ENCODE results near the gene EPHA5.

EPHA5 gene

DNA sequence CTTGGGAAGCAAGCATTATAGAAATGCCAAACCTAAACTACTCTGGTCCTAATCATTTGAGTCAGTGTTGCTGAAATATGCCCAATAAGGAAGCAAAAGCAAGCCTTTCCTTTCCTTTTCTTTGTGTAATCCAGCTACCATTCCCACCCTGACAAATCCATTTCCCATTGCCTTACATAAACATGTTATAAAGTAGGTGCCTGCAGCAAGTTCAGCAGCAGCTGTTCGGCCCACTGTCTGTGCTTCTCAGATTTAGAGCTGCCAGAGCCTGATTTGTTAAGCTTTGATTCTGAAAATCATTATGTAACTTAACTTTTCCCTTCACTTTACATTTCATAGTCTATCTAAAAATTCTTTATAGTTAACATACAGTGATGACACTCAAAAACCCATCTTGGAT, 148.6 kb downstream of the EPHA5 start:
- in situ Hi-C loops (cut with HindIII; ENCODE audit: low pct_unique_long_range_greater_than_20kb, low sequenced_read_pairs) = no loop called here
- TF ChIP-seq JUND (IDR thresholded peaks at IDR 0.05; ENCODE audit: low read depth) = no peak
- DNase-seq (ENCODE audit: low read depth in 1 of 2, low spot score in 1 of 2) = no peak

GRCh38 chr4:65515646-65516045, 154.6 kb downstream of the EPHA5 start:
- no peak for TF ChIP-seq JUND (IDR thresholded peaks at IDR 0.05; ENCODE audit: low read depth)
- no peak for DNase-seq (ENCODE audit: low read depth in 1 of 2, low spot score in 1 of 2)

DNA sequence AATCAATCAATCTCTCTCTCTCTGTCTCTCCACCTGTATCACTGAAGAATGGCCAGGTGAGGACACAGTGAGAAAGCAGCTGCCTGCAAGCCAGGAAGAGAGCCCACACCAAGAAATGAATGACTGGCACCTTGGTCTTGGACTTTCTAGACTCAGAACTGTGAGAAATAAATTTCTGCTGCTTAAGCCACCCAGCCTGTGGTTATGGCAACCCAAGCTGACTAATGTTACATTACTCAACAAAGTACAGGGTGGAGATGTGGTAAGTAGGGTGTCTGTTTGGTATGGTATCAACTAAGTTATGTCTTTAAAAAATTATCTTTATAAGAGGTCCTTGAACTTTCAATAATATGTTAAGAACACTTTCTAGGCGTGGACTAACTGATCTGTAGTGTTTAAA, 159.3 kb downstream of the EPHA5 start:
- DNase-seq (ENCODE audit: low read depth in 1 of 2, low spot score in 1 of 2) = no peak
- TF ChIP-seq JUND (IDR thresholded peaks at IDR 0.05; ENCODE audit: low read depth) = no peak
- in situ Hi-C loops (cut with HindIII; ENCODE audit: low pct_unique_long_range_greater_than_20kb, low sequenced_read_pairs) = no loop called here

More at GRCh38 chr4:65515646-65516045, 154.6 kb downstream of the EPHA5 start:
- in situ Hi-C loops (cut with HindIII; ENCODE audit: low pct_unique_long_range_greater_than_20kb, low sequenced_read_pairs) = no loop called here

GRCh38 chr4:65508168-65508567, 162.1 kb downstream of the EPHA5 start:
- no peak for DNase-seq (ENCODE audit: low read depth in 1 of 2, low spot score in 1 of 2)
- in situ Hi-C loops (cut with HindIII; ENCODE audit: low pct_unique_long_range_greater_than_20kb, low sequenced_read_pairs) = no loop called here
- no peak for TF ChIP-seq JUND (IDR thresholded peaks at IDR 0.05; ENCODE audit: low read depth)

GRCh38 chr4:65502131-65502701, 168.1 kb downstream of the EPHA5 start:
- no peak for TF ChIP-seq JUND (IDR thresholded peaks at IDR 0.05; ENCODE audit: low read depth)
- DNase-seq (ENCODE audit: low read depth in 1 of 2, low spot score in 1 of 2) = peak in 1 of 2 experiments; percentile 19
- in situ Hi-C loops (cut with HindIII; ENCODE audit: low pct_unique_long_range_greater_than_20kb, low sequenced_read_pairs) = no loop called here

DNA sequence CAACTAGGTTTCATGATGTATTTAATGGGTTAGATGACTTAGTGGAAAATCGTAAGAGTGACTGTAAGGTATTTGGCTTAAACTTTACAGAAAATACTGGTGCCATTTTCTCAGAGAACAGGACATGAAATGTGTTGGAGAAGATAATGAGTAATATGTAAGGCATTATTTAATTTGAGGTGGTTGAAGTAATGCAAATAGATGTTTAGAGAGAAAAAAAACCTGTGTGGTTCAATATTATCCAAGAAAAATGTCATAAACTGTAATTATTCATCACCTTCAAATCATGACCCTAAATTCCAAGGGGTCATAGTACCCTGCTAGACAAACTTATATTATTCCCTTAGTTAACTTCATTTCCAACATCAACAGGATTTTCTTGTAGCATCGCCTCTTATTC, 171.7 kb downstream of the EPHA5 start:
- TF ChIP-seq JUND (IDR thresholded peaks at IDR 0.05; ENCODE audit: low read depth) = no peak
- no peak for DNase-seq (ENCODE audit: low read depth in 1 of 2, low spot score in 1 of 2)
- in situ Hi-C loops (cut with HindIII; ENCODE audit: low pct_unique_long_range_greater_than_20kb, low sequenced_read_pairs) = no loop called here

DNA sequence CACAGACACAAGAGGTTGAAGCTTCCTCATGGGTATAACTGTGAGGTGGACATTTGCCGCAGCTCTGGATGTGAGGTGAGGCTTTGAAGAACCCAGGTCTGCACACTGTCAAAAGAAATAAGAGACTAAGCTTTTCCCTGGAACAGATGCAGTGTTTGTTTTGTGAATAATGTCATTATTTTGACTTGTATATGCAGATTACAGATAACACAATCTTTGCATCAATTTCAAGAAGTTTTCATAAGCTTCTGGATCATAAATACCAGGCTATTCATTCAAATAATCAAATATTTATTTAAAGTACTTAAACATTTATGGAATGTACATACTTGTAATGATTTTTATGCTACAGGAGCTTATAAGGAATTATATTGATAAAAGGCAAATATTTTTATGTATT, 174.8 kb downstream of the EPHA5 start:
- in situ Hi-C loops (cut with HindIII; ENCODE audit: low pct_unique_long_range_greater_than_20kb, low sequenced_read_pairs) = no loop called here
- no peak for DNase-seq (ENCODE audit: low read depth in 1 of 2, low spot score in 1 of 2)

DNA sequence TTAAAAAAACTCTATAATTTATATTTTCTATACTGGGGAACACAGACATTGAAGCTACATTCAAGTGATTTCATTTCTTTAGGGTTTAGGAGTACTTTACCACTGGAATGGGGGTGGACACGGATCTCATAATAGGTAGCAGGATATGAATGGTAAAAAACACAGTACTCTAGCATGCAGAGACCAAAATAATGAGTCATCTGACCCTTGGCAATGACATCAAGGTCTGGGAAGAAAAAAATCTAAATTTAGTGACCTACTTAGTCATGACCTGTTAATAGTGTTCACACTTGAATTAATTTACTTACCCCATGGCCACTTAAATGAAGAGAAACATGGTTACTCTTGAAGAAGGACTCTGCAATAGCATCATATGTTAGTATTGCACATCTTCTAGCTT, 187.9 kb downstream of the EPHA5 start:
- in situ Hi-C loops (cut with HindIII; ENCODE audit: low pct_unique_long_range_greater_than_20kb, low sequenced_read_pairs) = no loop called here
- TF ChIP-seq JUND (IDR thresholded peaks at IDR 0.05; ENCODE audit: low read depth) = no peak
- no peak for DNase-seq (ENCODE audit: low read depth in 1 of 2, low spot score in 1 of 2)

More for the DNA sequence above, 174.8 kb downstream of the EPHA5 start:
- no peak for TF ChIP-seq JUND (IDR thresholded peaks at IDR 0.05; ENCODE audit: low read depth)

- DNase-seq (ENCODE audit: low read depth in 1 of 2, low spot score in 1 of 2) = no peak
- in situ Hi-C loops (cut with HindIII; ENCODE audit: low pct_unique_long_range_greater_than_20kb, low sequenced_read_pairs) = no loop called here
- no peak for TF ChIP-seq JUND (IDR thresholded peaks at IDR 0.05; ENCODE audit: low read depth)
Measured at GRCh38 chr4:65472531-65472930, 197.8 kb downstream of the EPHA5 start.

DNA sequence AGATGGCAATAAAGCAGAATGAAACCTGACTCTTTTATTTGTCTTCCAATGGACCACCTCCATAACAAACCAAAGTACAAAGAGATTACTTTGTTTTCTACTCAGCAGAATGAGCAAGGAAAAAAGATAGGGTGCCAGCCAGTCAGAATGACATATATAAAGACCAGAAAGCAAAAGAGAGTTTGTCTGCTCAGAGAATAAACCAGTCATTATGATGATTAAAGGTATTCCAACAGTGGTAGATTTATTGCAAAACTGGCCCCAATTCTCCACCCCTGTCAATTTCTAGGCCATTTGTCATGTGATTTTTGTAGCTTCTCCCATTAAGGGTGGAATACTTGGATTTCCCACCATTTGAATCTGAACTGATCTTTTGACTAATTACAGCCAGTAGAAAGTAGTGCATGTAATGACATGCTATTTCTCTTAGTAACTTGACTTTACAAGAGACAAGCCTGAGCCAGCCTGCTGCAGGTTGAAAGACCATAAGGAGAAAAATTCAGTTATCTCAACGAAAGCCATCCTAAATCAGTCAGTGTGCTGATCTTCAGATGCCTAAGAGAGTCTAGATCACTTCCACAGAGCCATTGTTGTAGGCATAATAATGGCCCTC, 203.1 kb downstream of the EPHA5 start:
- no peak for TF ChIP-seq JUND (IDR thresholded peaks at IDR 0.05; ENCODE audit: low read depth)
- in situ Hi-C loops (cut with HindIII; ENCODE audit: low pct_unique_long_range_greater_than_20kb, low sequenced_read_pairs) = no loop called here
- DNase-seq (ENCODE audit: low read depth in 1 of 2, low spot score in 1 of 2) = no peak

- no peak for DNase-seq (ENCODE audit: low read depth in 1 of 2, low spot score in 1 of 2)
- no peak for TF ChIP-seq JUND (IDR thresholded peaks at IDR 0.05; ENCODE audit: low read depth)
- in situ Hi-C loops (cut with HindIII; ENCODE audit: low pct_unique_long_range_greater_than_20kb, low sequenced_read_pairs) = no loop called here
Measured at GRCh38 chr4:65461781-65462180, 208.5 kb downstream of the EPHA5 start.

DNA sequence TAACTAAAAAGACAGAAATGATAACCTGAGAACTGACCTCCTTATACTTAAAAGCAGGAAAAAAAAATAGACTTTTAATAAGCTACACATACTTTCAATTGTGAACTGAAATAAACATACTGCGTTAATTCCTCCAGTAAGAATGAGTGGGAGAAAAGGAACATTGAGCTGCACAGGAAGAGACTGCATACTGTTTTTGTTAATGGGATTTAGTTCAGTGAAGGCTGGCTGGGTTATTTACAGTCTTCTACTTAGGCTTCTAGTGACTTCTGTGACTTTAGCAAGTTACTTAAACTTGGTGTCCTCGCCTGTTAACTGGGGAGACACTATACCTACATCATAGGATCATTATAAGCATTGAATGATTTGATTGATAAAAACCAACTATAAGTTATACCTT, 213.3 kb downstream of the EPHA5 start:
- no peak for DNase-seq (ENCODE audit: low read depth in 1 of 2, low spot score in 1 of 2)
- TF ChIP-seq JUND (IDR thresholded peaks at IDR 0.05; ENCODE audit: low read depth) = no peak
- in situ Hi-C loops (cut with HindIII; ENCODE audit: low pct_unique_long_range_greater_than_20kb, low sequenced_read_pairs) = no loop called here

- no peak for DNase-seq (ENCODE audit: low read depth in 1 of 2, low spot score in 1 of 2)
- in situ Hi-C loops (cut with HindIII; ENCODE audit: low pct_unique_long_range_greater_than_20kb, low sequenced_read_pairs) = no loop called here
- TF ChIP-seq JUND (IDR thresholded peaks at IDR 0.05; ENCODE audit: low read depth) = no peak
Measured at GRCh38 chr4:65456579-65456978, 213.7 kb downstream of the EPHA5 start.

DNA sequence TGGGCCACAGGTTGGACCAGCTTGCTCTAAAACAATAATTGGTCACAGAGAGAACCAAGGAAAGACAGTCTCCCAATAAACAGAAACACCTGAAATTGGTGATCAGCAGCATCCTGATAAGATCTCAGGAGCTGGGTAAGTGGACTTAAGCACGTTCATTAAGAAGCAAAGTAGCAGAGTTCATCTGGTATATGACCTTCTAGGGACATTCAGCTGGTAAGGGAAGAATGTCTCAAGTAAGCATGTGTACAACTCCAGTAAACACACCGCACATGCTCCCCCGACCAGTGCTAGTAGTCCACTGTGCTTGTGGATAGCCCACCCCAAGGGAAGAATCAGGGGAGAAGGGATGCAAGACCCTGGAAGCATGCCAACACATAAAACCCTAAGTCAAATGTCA, 216.9 kb downstream of the EPHA5 start:
- in situ Hi-C loops (cut with HindIII; ENCODE audit: low pct_unique_long_range_greater_than_20kb, low sequenced_read_pairs) = no loop called here
- TF ChIP-seq JUND (IDR thresholded peaks at IDR 0.05; ENCODE audit: low read depth) = no peak
- no peak for DNase-seq (ENCODE audit: low read depth in 1 of 2, low spot score in 1 of 2)

Data from T47D (cell line).